GM19372 (cell line): ENCODE data around the gene LRRC17.

Source experiments
- ATAC-seq: cut with Tn5 transposase; IDR thresholded peaks from one replicate; pipeline ENCODE4 v1.9.1; 2021; ENCODE audit warnings: mild to moderate bottlenecking, low read depth, moderate library complexity; ENCODE audit not compliant: unreplicated experiment

LRRC17 gene

GRCh38 chr7:102912742-102913141 is at the start of gene LRRC17:
TSS of gene LRRC17 (plus strand) at chr7:102913000. CDS start at chr7:102933914, 20,914 bp downstream.
- no peak for ATAC-seq

DNA sequence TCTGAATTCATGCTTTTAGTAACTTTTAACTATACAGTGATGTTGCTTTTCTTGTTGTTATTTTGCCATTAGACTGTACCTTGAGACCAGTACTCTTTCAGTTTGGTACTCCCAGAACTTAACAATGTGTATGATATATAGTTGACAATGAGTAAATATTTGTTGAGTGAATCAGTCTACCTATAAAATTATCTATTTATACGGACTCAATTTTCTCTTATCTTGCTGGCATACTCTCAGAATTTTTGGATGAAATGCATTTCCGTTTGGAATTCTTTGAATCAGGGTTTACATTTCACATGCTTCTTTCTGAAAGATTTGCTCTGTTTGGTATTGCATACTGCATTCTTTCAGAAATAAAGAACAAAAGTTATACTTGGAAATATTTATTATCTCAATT is 47.8 kb upstream of the LRRC17 start:
- ATAC-seq: no peak

DNA sequence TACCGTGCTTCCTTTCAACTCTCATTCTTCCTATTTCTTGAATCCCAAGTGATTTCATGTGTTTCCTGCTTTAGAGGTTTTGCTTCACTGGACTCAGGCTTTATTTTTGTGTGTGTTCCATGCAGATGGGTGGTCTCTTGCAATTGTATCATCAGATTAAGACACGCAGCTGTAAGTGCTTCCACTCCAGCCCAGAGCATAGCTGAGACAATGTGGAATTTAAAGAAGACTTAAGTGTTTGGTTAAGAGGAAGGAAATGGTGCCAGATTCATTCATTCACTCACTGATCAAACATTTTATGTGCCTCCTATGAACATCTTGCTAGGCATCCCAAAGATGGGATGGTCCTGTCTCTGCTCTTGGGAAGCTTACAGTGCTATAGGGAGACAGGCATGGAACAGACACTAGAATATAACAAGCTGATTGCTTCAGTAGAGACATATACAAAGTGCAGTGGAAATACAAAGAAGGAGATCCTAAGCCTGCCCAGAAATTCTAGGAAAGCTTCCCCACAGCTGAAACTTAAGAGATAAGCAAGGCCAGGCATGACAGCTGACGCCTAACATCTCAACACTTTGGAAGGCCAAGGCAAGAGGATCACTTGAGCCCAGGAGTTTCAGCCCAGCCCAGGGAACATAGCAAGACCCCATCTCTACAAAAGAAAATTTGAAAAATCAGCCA is 46.1 kb upstream of the LRRC17 start:
- ATAC-seq: no peak

DNA sequence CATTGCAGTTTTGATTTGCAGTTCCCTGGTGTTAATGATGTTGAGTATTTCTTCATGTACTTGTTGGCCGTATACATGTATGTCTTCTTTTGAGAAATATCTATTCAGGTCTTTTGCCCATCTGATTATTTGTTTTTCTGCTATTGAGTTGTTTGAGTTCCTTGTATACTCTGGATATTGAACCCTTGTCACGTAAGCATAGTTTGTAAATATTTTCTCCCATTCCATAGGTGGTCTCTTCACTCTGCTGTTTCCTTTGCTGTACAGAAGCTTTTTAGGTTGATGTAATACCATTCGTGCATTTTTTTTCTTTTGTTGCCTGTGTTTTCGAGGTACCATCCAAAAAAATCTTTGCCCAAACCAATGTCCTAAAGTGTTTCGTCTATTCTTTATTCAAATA is 43.6 kb upstream of the LRRC17 start:
- no peak for ATAC-seq

DNA sequence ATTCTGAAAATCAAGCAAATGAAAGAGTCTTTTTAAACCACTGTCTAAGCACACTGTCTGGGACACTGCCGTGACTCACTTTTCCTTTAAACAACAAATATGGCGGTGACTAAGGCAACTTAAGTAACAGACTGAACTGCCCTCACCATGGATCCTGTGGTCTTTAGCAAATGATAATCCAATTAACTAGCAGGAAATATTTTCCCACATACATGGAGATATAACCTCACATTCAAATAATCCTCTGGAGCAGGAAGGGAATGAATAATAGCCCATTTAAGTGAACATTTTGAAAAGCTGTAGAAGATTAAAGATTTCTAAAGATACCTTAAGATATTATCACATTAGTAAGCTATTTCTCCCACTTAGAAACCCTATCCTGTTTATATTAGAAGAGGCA is 40.3 kb upstream of the LRRC17 start:
- no peak for ATAC-seq

DNA sequence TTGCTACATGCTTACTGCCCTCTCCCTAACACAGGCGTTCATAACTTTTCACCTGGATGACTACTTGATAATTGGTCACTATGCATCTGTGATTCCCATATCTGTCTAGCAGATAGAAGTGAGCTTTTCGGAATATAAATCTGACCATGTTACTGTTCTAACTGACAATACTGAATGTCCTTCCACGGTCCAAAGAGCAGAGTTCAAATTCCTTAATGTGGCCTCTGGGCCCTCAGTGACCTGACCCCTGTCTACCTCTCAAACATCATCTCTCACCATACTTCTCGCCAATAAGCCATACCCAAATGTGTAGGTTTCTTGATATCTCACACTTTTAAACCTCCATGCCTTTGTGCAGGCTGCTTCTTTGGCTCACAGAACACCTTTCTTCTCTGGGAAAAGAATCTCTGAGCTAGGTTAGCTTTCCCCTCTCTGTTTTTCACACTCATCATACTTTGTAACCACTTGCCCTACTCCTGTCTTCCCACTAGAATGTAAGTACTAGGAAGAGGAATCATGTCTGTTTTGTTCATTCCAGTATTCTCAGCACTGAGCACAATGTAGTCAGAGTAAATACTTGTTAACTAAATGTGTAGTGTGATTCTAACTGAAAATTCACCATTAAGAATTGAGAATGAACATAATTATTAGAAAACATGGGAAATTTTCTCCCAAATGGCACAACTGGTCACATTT is 39.2 kb upstream of the LRRC17 start:
- peak; percentile 21 for ATAC-seq

DNA sequence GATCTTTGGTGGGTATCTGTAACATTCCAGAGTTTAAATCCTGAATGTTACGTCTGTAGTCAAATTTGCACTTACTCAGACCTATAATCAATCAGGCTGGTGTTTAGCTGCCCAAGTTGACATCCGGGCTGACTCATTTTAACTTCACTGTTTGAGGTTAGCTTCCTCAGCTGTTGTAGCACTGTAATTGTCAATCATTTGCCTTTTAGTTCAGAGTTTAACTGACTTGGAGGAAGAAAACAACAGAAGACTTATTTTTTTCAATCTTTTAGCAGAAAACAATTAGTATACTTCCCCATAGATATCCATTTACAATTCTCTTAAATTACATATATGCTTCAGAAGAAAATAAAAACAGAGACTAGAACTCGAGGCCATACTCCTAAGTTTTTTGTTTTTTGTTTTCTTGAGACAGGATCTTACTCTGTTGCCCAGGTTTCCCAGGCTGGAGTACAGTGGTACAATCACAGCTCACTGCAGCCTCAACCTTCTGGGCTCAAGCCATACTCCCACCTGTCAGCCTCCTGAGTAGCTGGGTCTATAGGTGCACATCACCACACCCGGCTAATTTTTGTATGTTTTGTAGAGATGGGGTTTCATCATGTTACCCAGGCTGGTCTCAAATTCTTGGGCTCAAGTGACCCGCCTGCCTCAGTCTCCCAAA is 38.5 kb upstream of the LRRC17 start:
- peak; percentile 99 for ATAC-seq

DNA sequence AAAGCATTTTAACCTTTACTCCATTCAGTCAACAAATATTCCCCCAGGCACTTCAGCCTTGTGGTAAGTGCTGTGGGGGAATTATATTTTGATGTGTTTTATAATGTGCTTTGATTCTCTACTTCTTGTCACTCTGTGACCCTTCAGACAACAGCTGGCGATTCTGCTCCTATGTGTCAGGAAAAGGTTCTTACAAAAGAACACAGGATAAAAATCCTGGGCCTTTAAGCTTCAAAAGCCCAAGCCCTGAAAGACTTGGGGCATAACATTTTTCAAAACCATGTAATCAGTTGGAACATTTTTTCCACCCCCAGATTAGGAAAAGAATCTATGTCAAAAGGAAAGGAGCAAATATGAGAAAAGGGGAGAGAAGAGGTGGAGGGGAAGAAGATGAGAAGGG is 37.8 kb upstream of the LRRC17 start:
- ATAC-seq: no peak

GRCh38 chr7:102875700-102876295 is 37.0 kb upstream of the LRRC17 start:
- ATAC-seq: no peak

DNA sequence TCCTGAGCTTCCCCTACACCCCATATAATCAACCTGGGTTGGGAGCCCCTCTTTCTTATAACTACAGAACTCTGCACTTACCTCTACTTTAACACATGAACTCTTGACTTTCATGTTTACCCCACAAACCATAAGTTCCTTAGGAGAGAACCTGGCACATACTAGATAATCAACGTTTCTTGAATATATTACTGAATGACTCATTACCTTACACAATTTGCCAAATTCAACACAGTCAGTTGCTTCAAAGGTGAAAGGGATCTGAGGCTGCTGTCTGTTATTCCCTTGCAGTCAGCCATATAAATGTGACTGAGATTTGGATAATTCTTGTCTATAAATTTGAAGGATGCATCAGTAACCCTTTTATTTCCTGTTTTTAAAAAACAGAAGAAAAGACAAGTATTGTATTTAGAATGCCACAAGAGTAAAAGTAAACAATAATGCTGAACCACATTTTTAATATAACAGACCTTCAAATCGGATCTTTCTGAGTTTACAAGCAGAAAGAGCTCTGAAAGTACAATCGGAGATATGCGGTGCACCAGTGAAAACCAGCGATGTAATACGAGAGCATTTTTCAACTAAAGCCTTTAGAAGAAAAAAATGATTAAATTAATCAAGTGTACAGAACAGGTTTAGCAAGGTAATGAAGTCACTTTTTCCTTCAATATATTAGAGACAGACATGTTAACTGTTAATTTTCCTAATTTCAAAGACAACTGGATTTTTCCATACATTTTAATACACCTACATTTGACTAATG is 29.5 kb upstream of the LRRC17 start:
- ATAC-seq: no peak

DNA sequence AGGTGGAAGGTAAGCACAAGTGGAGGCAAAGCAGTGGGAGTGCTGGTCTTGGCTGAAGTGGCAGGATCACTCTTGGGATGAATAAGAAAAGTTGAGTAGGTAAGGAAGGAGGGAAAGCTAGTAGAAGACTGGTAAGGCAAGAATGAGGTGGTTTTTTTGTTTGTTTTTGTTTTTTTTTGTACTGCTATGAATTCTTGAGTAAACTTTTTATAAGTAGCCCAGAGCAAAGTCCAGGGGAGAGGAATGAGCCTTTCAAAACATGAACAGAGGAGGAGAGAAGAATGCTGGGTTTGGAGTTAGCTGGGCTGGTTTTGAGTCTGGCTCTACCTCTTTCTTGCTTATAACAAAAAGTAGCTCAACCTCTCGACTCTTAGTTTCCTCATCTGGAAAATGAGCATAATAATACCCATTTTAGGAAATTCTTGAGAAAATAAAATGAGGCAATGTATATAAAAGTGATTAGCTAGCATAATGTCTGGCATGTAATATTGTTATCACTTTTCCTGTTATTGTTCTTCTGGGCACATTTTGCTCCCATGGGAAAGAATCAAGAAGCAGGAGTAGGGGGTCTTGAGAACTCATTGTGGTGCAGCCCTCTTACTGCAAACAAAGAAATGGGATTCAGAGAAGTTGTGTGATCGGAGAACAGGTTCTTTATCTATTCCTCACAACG is 24.1 kb upstream of the LRRC17 start:
- no peak for ATAC-seq

DNA sequence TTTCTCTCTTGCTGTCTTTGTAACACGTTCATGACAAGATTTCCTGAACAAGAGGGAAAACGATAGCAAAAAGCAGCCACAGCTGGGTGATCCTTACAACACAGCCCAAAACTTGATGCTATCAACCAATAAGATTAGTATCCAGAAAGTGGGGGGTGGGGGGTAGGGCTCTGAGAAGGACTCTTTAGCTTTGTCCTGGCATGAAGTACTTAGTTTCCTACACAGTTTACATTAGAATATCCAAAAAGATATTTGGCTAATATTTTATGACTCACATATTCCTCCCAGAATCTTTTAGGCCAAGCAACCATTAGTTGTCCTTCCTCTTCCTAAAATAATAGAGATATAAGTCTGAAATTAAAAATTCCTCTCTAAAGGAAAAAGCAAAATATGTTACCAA is 22.9 kb upstream of the LRRC17 start:
- no peak for ATAC-seq

- no peak for ATAC-seq
Measured at GRCh38 chr7:102890292-102890970, 22.4 kb upstream of the LRRC17 start.

DNA sequence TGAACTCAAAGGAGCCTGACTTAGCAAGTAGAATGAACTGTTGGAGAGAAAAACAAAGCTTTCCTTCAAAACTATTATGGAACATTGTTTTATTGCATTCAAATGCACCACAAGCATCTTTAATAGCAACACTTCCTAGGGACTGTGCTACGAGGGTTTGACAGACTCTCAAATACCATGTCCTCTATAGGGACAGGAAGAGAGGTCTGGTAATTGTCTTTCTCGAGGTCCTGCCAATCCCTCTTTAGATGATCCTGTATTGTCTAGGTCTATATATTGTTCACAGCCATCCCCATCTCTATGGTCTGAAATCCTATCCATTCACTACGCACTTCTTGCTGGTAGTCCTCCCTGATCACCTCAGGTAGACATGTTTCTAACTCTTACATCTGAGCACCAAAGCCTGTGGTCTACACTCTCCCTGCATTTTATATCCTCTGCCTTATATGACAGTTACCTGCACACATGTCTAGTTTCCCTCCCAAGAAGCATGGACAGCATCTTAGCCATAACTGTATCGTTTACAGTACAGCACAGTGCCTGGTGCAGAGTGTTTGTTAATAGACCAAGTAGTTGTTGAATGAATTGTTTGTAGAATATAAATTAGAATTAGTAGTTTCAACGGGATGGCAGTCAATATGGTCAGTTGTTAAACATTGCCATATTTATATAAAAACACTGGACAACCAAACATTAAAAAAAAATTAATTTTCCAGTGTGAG is 21.7 kb upstream of the LRRC17 start:
- no peak for ATAC-seq

DNA sequence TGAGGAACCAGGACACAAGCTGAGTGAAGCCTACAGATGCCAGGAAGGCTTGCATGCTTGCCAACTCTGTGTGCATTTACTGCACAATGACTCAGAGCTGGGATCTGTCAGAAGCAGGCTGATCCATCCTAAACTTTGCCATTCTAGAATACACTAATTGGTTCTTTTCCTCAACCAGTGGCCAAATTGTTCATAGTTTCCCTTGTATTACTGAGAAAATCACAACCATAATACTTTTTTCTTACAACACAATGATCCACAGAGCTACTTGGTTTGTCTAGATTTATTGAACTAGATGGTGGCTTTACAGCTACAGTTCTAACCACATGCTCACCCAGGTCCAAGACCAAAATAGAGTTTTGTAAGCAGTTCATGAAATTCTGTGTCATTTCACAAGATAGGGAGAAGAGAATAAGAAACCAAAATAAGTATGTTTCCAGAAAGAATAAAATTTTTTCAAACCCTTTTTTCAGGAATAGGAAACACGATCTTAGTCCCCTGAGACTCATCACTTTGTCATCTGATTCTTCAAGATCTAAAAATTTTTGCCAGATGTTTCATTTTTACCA is 21.0 kb upstream of the LRRC17 start:
- no peak for ATAC-seq

- ATAC-seq: no peak
Measured at GRCh38 chr7:102892631-102893278, 20.0 kb upstream of the LRRC17 start.

DNA sequence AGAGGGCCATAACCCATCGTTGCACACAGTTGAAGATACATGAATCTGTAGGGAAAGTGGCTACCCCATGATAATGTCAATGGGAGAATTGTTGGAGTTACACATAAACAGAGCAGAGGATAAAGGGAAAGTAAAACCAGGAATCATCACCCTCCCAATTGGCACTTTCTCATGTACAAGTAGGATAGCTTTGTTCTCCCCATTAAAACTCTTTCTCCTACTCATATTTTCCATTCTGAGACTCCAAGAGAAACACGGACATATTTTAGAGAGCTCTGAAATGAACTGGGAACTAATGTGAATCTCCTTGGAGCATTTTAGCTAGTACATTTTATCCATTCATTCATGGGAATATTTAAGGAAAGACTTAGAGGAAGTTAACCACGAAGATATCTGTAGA is 17.2 kb upstream of the LRRC17 start:
- no peak for ATAC-seq

GRCh38 chr7:102896585-102896984 is 16.2 kb upstream of the LRRC17 start:
- no peak for ATAC-seq
